Cardiac fibroblast (primary cell): ENCODE data around the gene OGG1.

Experiments
- DNase-seq, 2 donors: peaks; one replicate each; pipeline versions ENCODE4 v3.0.0 to v3.0.0-alpha.2; 2010; ENCODE audit warnings: low read depth in 2 of 2
- H3K4me3 ChIP-seq, 2 donors: replicated peaks in 1 of 2; 1 replicate in 1 of 2; 2 replicates in 1 of 2; pipeline ENCODE4 v1.5.1; 2011; ENCODE audit warnings: low read depth in 2 of 2, low read length in 2 of 2, mild to moderate bottlenecking in 2 of 2, moderate library complexity in 1 of 2
- TF ChIP-seq, protein P1 (sequence below): IDR thresholded peaks from one replicate; pipeline ENCODE4 v1.5.1; 2011; ENCODE audit warnings: low read depth, mild to moderate bottlenecking, low read length, inconsistent platforms

The OGG1 gene

DNA sequence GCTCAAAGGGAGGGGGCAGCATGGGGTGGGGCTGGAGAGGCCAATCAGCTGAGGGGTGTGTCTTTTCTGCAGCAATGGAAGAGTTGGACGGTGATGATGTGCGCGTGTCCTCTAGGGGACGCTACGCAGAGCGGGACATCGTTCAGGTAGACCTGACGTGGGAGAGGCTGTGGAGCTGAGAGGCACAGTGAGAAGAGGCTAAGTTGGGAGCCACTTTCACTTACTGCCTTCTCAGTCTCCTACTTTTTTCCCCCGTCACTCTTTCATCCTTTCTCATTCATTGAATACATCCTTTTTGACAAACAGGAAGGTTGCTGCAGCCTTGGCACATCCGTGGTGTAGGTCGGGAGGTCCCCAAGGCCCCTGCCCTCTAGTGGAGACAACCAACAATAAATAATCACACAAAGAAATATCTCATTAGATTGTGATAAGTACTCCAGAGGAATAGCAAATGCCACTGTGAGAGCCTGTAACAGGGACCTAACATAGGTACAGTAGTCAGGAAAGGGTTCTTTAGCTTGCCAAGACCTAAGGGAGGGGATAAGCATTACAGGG is 22.6 kb upstream of the OGG1 start:
- TF ChIP-seq, protein P1, sequence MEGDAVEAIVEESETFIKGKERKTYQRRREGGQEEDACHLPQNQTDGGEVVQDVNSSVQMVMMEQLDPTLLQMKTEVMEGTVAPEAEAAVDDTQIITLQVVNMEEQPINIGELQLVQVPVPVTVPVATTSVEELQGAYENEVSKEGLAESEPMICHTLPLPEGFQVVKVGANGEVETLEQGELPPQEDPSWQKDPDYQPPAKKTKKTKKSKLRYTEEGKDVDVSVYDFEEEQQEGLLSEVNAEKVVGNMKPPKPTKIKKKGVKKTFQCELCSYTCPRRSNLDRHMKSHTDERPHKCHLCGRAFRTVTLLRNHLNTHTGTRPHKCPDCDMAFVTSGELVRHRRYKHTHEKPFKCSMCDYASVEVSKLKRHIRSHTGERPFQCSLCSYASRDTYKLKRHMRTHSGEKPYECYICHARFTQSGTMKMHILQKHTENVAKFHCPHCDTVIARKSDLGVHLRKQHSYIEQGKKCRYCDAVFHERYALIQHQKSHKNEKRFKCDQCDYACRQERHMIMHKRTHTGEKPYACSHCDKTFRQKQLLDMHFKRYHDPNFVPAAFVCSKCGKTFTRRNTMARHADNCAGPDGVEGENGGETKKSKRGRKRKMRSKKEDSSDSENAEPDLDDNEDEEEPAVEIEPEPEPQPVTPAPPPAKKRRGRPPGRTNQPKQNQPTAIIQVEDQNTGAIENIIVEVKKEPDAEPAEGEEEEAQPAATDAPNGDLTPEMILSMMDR: peak; percentile 29
- H3K4me3 ChIP-seq: no peak overlapping the region
- DNase-seq: peak in 1 of 2 donors; percentile 21

DNA sequence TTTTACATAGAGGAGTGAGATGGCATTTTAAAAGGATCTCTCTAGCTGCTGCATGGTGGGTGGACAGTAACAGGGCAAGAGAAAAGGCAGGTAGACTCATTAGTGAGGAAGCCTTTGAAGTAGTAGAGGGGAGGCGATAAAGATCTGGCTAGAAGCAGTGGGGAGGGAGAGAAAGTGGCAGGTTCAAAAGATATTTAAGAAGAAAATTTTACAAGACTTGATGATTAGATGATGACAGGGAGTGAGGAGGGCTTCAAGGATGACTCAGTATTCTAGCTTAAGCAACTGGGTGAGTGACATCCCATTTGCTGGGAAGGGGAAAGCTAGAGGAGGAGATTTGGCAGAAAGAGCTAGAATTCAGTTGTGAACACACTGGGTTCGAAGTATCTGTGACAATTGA is 22.0 kb upstream of the OGG1 start:
- DNase-seq: peak; percentile 47 to 59
- TF ChIP-seq, protein P1: no peak
- no peak overlapping the region for H3K4me3 ChIP-seq

DNA sequence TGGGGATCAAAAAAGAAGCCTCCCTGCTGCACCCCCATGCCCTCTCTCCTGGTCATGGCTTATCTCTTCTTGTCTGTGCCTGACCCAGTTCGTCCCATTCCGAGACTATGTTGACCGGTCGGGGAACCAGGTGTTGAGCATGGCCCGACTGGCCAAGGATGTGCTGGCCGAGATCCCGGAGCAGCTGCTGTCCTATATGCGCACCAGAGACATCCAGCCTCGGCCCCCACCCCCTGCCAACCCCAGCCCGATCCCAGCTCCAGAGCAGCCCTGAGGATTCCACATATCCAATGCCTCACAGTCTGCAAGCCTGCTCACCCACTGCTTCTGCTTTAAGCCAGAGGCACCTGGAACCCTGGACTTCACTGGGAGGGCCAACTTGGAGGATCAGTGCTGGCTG is 20.3 kb upstream of the OGG1 start:
- no peak overlapping the region for H3K4me3 ChIP-seq
- TF ChIP-seq, protein P1: no peak
- DNase-seq: no peak

DNA sequence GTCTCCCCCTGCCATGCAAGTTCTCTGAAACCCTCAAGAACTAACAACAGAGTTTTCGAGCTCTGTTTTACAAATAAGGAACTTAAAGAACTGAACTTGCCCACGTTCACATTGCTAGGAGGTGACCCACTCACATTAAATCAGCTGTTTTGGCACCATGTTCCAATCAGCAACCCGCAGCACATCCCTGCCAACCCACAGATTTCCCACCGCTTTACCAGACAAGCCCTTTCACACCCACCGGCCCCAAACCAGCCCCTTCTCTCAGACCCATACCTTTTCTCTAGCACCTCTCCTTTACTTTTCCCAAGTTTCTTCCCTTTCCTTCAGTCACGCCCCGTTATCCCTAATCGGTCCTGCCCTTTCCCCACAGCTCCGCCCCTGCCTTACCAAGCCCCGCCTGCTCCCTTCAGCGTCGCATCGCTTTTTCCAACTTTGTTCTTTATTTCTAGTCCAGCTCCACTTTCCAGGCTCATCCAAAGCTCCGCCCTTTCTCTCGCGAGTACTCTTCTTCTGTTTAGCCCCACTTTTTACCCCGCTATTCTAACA is 19.0 kb upstream of the OGG1 start:
- TF ChIP-seq, protein P1: no peak
- H3K4me3 ChIP-seq: peak overlapping the region; percentile 48 to 58
- no peak for DNase-seq

DNA sequence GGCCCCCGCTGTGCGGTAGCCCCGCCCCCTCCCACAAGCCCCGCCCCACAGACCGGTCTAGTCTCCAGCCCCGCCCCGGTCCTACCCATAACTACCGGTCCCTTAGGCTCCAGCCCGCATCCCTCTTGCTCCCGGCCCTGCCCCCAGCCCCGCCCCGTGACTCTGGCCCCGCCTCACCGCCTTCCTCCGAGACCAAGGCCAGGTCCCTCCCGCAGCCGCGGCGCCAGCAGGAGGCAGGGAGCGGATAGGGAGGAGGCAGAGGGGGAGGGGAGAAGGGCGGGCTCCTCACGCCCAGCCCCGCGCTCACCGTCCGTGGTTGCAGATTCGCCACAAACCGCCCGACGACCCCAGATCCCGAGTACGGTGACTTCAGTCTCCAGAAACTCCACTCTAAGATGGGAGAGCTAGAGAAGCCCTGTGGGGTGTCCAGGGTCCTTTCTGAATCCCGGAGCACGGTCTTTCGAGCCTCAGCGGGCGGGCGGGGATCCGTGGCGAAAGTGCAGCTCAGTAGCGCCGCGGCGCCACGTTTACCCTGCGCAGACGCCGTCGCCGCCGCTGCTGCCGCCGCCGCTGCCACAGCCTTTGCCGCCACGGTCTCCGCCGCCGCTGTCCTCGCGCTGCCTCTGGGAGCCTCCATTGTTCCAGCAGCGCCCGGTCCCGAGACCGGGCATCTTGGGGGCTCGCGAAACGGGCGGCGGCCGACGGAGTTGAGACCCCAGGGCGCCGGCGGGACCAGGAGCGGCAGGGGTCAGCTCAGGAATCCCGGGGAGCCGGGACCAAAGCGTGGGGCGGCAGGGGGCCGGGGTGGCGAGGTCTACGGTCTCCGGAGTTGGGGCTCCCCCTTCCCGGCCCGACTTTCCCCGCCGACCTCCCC is 18.3 kb upstream of the OGG1 start, which contains the start of gene BRPF1:
Gene BRPF1, plus strand, starts transcription at position 530 of the 874 bp plus-strand sequence. CDS start 2,406 bp downstream, outside the sequence.
- TF ChIP-seq, protein P1: peak; percentile 12
- peak; percentile 99 to 100 for DNase-seq
- peak within 1 kb of the TSS; percentile 96 to 97 for H3K4me3 ChIP-seq

DNA sequence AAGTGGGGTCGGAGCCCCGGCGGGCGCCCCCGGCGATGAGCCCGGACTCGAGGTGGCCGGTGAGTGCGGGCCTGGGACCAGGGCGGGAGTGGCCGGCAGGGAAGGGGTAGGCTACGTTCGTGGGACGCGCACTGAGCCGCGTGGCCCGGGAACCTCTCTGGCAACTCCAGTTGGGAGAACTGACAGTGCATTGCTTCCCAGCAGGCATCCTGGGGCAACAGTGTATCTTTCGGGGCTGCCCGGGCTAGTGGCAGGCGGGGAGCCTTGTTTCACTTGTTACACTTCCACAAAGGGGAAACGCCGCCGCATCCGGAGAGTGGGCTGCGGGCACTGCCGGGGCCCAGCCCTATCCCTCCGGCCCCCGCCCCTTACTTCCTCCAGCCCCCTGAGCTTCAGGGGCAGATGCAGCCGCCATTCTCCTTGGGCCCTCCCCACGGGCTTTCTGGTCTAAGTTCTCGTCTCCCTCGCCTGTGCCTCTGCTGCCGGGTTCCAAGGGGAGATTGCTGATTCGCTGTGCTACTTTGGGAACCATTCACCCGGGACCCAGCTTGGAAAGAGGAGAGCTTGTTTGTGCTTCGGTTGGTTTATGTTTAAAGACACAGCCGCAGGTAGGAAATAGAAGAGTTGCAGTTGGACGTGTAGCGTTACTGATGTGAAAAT is 17.5 kb upstream of the OGG1 start:
- TF ChIP-seq, protein P1: no peak
- peak overlapping the region; percentile 96 to 97 for H3K4me3 ChIP-seq
- peak in 1 of 2 donors; percentile 9 for DNase-seq
